Spleen (tissue), 7 donors: ENCODE results near the gene WSCD2.

ENCODE experiments used
- CTCF ChIP-seq, 11 experiments: fragments of 200-600 bp in 7 of 11; fragments of 450-650 bp in 4 of 11; sonication (generic) in 4 of 11; IDR thresholded peaks in 8 of 11; conservative IDR thresholded peaks in 3 of 11; 1 replicate in 7 of 11; 2 replicates in 4 of 11; pipeline versions ENCODE4 v1.4.0 to v1.8.0; 2016 to 2021; ENCODE audit warnings: antibody characterized with exemption in 11 of 11, inconsistent platforms in 4 of 11, mild to moderate bottlenecking in 1 of 11
- POLR2A ChIP-seq, 3 donors: fragments of 450-650 bp; IDR thresholded peaks; one replicate each; pipeline ENCODE4 v1.5.1; 2017; ENCODE audit warnings: antibody characterized with exemption in 3 of 3, mild to moderate bottlenecking in 1 of 3
- POLR2AphosphoS5 ChIP-seq, 3 donors: sonication (generic); formaldehyde crosslinking; IDR thresholded peaks; one replicate each; pipeline ENCODE4 v1.5.1; 2017; ENCODE audit warnings: antibody characterized with exemption in 3 of 3
- donor health status: DM: no; HTN: no; CAD: no; lungs with moderate emphysema.
- donor health status: DM: no; HTN: no; CAD: no.
- donor health status: DM: no; HTN: no; CAD: no.

GRCh38 chr12:108174641-108175040 lies 45.6 kb downstream of the WSCD2 start:
- TF ChIP-seq CTCF (IDR thresholded peaks at IDR 0.05 in 8 of 11, conservative IDR thresholded peaks at IDR 0.05 in 3 of 11) (no peak), POLR2A (IDR thresholded peaks at IDR 0.05) (no peak), POLR2AphosphoS5 (IDR thresholded peaks at IDR 0.05) (no peak)
